A673 (cell line): ENCODE data around the gene AUH. TPM values are rescaled to one million over a fixed set of nuclear protein-coding genes. Genes with fewer than 3 reads are reported as not detected.

Experiments
- BruUV-seq: library from RNA; stranded (reverse); fragments of 400-500 nt; replicated peaks from 2 replicates; lab custom pipeline; 2021; lab: Mats Ljungman, UMichigan
- CTCF ChIA-PET: fragments of 300-600 bp; sonication (Branson Sonifier 250); formaldehyde crosslinking; loops from one replicate; lab custom pipeline; 2022; ENCODE audit warnings: antibody characterized with exemption; lab: Charles Lee
- POLR2A ChIA-PET: fragments of 300-600 bp; sonication (Branson Sonifier 250); formaldehyde crosslinking; loops from one replicate; lab custom pipeline; 2022; ENCODE audit warnings: antibody characterized with exemption; ENCODE audit not compliant: low non-redundant PET; lab: Charles Lee
- DNase-seq: peaks from one replicate; pipeline ENCODE4 v3.0.0-alpha.2; 2015; ENCODE audit warnings: low spot score
- H3K27ac ChIP-seq: fragments of 200-600 bp; sonication (generic); 2 replicates; pipeline ENCODE4 v1.5.1; 2016; ENCODE audit warnings: mixed run types, low read depth, mild to moderate bottlenecking, mixed read lengths, antibody characterized with exemption, low read length; ENCODE audit not compliant: poor library complexity, severe bottlenecking
- H3K27me3 ChIP-seq: fragments of 200-600 bp; sonication (generic); replicated peaks from 2 replicates; pipeline ENCODE4 v1.6.1; 2017; ENCODE audit warnings: mixed run types, low read depth, mild to moderate bottlenecking, mixed read lengths, antibody characterized with exemption, low read length; ENCODE audit not compliant: insufficient read depth, poor library complexity
- H3K36me3 ChIP-seq: fragments of 200-600 bp; sonication (generic); 2 replicates; pipeline ENCODE4 v1.6.1; 2016; ENCODE audit warnings: mixed run types, mild to moderate bottlenecking, mixed read lengths, antibody characterized with exemption, low read length; ENCODE audit not compliant: insufficient read depth, poor library complexity, severe bottlenecking
- H3K4me1 ChIP-seq: fragments of 200-600 bp; sonication (generic); 2 replicates; pipeline ENCODE4 v1.6.1; 2017; ENCODE audit warnings: mixed run types, mild to moderate bottlenecking, mixed read lengths, antibody characterized with exemption, low read length; ENCODE audit not compliant: insufficient read depth, poor library complexity, severe bottlenecking
- H3K4me3 ChIP-seq: fragments of 200-600 bp; sonication (generic); 2 replicates; pipeline ENCODE4 v1.5.1; 2016; ENCODE audit warnings: low read depth, mixed run types, mild to moderate bottlenecking, mixed read lengths, low read length; ENCODE audit not compliant: poor library complexity, severe bottlenecking
- H3K9me3 ChIP-seq: fragments of 200-600 bp; sonication (generic); 2 replicates; pipeline ENCODE4 v1.6.1; 2016; ENCODE audit warnings: mixed run types, low read depth, mild to moderate bottlenecking, mixed read lengths, antibody characterized with exemption, low read length; ENCODE audit not compliant: poor library complexity, severe bottlenecking
- EZH2 ChIP-seq: fragments of 200-600 bp; sonication (generic); IDR thresholded peaks from 2 replicates; pipeline ENCODE4 v1.6.1; 2017; ENCODE audit warnings: borderline replicate concordance, low read depth, mild to moderate bottlenecking, mixed read lengths, antibody characterized with exemption, low read length; ENCODE audit not compliant: poor library complexity, severe bottlenecking
- intact Hi-C: fragments of 100-400 bp; cut with micrococcal nuclease; formaldehyde crosslinking; loops from one replicate; pipeline ENCODE4 v1.10.0; 2022; ENCODE audit not compliant: unreplicated experiment
- total RNA-seq: library from RNA; stranded (reverse); gene quantifications from 2 replicates; pipeline ENCODE4 v1.2.3, GENCODE V29; 2021
- TF ChIP-seq, protein P1 (sequence below): fragments of 300-800, 200-600 bp; sonication (generic); conservative IDR thresholded peaks from 2 replicates; pipeline ENCODE4 v1.5.1; 2017; ENCODE audit warnings: low read depth, mild to moderate bottlenecking, antibody characterized with exemption, low read length, moderate library complexity, mixed read lengths

AUH gene
- total RNA-seq, 1 experiment from 2014 or later, result 12.3 TPM

DNA sequence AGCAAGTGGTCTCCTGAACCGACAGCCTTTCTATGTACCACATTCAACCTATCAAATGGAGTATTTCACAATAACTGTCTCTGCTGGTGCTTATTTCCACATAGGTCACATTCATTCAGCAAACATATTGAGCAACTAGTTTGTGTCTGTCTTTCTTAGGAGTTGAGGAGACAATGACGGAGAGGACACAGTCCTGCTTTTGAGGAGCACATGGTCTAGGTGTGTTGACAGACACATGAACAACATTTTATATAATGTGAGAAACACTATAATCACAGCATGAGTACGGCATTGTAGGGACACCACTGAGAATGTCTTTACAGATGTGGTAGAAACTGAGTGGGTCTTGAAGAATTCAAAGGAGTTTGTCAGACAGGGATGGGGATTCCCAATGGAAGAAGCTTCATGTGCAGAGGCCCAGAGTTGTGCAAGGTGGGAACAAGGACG lies 33.4 kb upstream of the AUH start:
- H3K27me3 ChIP-seq, result no peaks in the 10 kb centered on the region
- intact Hi-C loops, result no loop called here
- no peak for TF ChIP-seq EZH2
- TF ChIP-seq, protein P1, sequence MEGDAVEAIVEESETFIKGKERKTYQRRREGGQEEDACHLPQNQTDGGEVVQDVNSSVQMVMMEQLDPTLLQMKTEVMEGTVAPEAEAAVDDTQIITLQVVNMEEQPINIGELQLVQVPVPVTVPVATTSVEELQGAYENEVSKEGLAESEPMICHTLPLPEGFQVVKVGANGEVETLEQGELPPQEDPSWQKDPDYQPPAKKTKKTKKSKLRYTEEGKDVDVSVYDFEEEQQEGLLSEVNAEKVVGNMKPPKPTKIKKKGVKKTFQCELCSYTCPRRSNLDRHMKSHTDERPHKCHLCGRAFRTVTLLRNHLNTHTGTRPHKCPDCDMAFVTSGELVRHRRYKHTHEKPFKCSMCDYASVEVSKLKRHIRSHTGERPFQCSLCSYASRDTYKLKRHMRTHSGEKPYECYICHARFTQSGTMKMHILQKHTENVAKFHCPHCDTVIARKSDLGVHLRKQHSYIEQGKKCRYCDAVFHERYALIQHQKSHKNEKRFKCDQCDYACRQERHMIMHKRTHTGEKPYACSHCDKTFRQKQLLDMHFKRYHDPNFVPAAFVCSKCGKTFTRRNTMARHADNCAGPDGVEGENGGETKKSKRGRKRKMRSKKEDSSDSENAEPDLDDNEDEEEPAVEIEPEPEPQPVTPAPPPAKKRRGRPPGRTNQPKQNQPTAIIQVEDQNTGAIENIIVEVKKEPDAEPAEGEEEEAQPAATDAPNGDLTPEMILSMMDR, result no peak
- ChIA-PET POLR2A (no interaction called here), CTCF (no interaction called here)
- DNase-seq, result no peak
- BruUV-seq, result no TSS peak
- no peaks in the 10 kb centered on the region for H3K9me3 ChIP-seq
- no peak overlapping the region for H3K27ac ChIP-seq
- peaks cover 10% of the 10 kb centered on the region for H3K4me1 ChIP-seq
- H3K4me3 ChIP-seq, result no peak overlapping the region
- no peaks in the 10 kb centered on the region for H3K36me3 ChIP-seq

DNA sequence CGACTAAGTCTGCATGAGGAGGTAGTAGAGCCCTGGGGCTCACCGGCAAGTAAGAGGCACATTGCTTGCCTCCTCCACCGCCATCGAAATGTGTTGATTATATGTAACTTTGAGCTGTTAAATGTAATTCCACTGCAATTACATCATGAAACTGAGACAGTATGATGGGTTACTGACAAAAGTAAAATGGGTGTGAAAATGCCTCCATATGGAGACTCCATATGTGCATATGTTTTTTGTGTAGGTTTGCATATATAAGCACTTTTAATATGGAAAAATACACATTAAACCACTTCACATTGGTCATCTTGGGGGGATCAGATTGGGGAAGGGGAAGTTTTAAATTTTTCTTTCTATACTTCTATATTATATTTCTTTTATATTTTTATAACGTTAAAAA lies 32.1 kb upstream of the AUH start:
- H3K9me3 ChIP-seq, result no peaks in the 10 kb centered on the region

DNA sequence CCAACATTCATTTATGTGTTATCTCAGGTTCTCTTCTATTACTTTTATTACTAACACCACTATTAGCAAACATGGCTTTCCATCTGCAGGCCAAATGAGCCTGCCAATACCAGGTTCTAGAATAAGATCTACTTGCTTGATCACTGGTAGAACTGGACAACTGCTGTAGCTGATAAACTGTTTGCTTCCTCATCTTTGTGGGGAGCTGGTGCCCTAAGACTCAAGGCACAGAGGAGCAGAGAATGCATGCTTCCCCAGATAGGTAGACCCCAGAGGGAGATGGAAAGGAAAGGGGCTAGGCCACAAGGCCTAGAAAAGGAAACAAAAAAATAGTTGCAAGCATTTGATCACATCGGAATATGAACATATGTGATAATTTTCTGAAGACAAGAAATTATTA lies 30.7 kb upstream of the AUH start:
- no peak overlapping the region for H3K27ac ChIP-seq
- H3K4me1 ChIP-seq, result peaks cover 10% of the 10 kb centered on the region
- no peak for DNase-seq
- H3K36me3 ChIP-seq, result no peaks in the 10 kb centered on the region
- ChIA-PET POLR2A (no interaction called here), CTCF (no interaction called here)
- BruUV-seq, result no TSS peak
- no peak overlapping the region for H3K4me3 ChIP-seq
- intact Hi-C loops, result no loop called here
- H3K9me3 ChIP-seq, result no peaks in the 10 kb centered on the region
- TF ChIP-seq EZH2, result no peak
- TF ChIP-seq, protein P1, result no peak
- H3K27me3 ChIP-seq, result no peaks in the 10 kb centered on the region

More for the DNA sequence above, 32.1 kb upstream of the AUH start:
- ChIA-PET CTCF (no interaction called here), POLR2A (no interaction called here)
- Histone ChIP-seq H3K4me3 (no peak overlapping the region), H3K27me3 (no peaks in the 10 kb centered on the region), H3K36me3 (no peaks in the 10 kb centered on the region), H3K27ac (no peak overlapping the region), H3K4me1 (peaks cover 10% of the 10 kb centered on the region)
- BruUV-seq, result no TSS peak
- no peak for DNase-seq
- intact Hi-C loops, result no loop called here
- no peak for TF ChIP-seq EZH2
- TF ChIP-seq, protein P1, result no peak
